Left ventricle myocardium superior (tissue), 1 donor: ENCODE results near the gene FHIT. TPM values are rescaled to one million over a fixed set of nuclear protein-coding genes. Genes with fewer than 3 reads are reported as not detected.
A peak's percentile ranks its signal among the peaks of the same experiment; 100 is the strongest.

ENCODE experiments used
- ATAC-seq: fragments of 200-7000 bp; cut with Tn5 transposase; one replicate; pipeline ENCODE4 v1.9.1; 2020; ENCODE audit warnings: mild to moderate bottlenecking, moderate library complexity
- DNase-seq: peaks from one replicate; pipeline ENCODE4 v3.0.0-alpha.2; 2020
- intact Hi-C: fragments of 100-400 bp; cut with micrococcal nuclease; formaldehyde crosslinking; loops from one replicate; pipeline ENCODE4 v1.11.0; 2022
- total RNA-seq: library from RNA; stranded (reverse); fragmentation: NEBNext Ultra II Directional; extraction: Animal tissue kit (Norgen Biotek cat#: 25700); gene quantifications from one replicate; pipeline ENCODE4 v1.2.1, GENCODE V29; 2021
- donor health status: DM: no; HTN: yes; CAD: no; lungs with severe emphysema.

FHIT gene
- total RNA-seq, 1 donor from 2014 or later, result 18.2 TPM

GRCh38 chr3:60434950-60435349 is 816.3 kb downstream of the FHIT start:
- ATAC-seq, result no peak

GRCh38 chr3:60434323-60434722 is 816.9 kb downstream of the FHIT start:
- DNase-seq, result no peak
- no peak for ATAC-seq
- intact Hi-C loops, result no loop called here

More at GRCh38 chr3:60434950-60435349, 816.3 kb downstream of the FHIT start:
- no peak for DNase-seq
- intact Hi-C loops, result no loop called here

GRCh38 chr3:60431599-60431958 is 819.7 kb downstream of the FHIT start:
- peak; percentile 34 for ATAC-seq
- intact Hi-C loops, result no loop called here

GRCh38 chr3:60430205-60430604 is 821.0 kb downstream of the FHIT start:
- no peak for DNase-seq
- intact Hi-C loops, result no loop called here
- no peak for ATAC-seq

More at GRCh38 chr3:60431599-60431958, 819.7 kb downstream of the FHIT start:
- DNase-seq, result no peak

- intact Hi-C loops, result no loop called here
- no peak for ATAC-seq
- DNase-seq, result no peak
Observed at GRCh38 chr3:60427109-60427508, 824.1 kb downstream of the FHIT start.

- no peak for DNase-seq
- ATAC-seq, result no peak
- intact Hi-C loops, result no loop called here
Observed at GRCh38 chr3:60424942-60425341, 826.3 kb downstream of the FHIT start.

- DNase-seq (no peak), ATAC-seq (no peak)
- intact Hi-C loops, result no loop called here
Observed at GRCh38 chr3:60424034-60424433, 827.2 kb downstream of the FHIT start.

GRCh38 chr3:60423556-60423955 is 827.7 kb downstream of the FHIT start:
- DNase-seq (no peak), ATAC-seq (no peak)
- intact Hi-C loops, result no loop called here

GRCh38 chr3:60421749-60422446 is 829.4 kb downstream of the FHIT start:
- DNase-seq (no peak), ATAC-seq (no peak)
- intact Hi-C loops, result no loop called here

- intact Hi-C loops, result no loop called here
- DNase-seq (no peak), ATAC-seq (no peak)
Observed at GRCh38 chr3:60417576-60417975, 833.7 kb downstream of the FHIT start.

- no peak for ATAC-seq
- no peak for DNase-seq
- intact Hi-C loops, result no loop called here
Observed at GRCh38 chr3:60414011-60414410, 837.2 kb downstream of the FHIT start.

- DNase-seq (no peak), ATAC-seq (no peak)
- intact Hi-C loops, result no loop called here
Observed at GRCh38 chr3:60413551-60413950, 837.7 kb downstream of the FHIT start.

- no peak for DNase-seq
- no peak for ATAC-seq
- intact Hi-C loops, result no loop called here
Observed at GRCh38 chr3:60403866-60404265, 847.4 kb downstream of the FHIT start.

GRCh38 chr3:60402931-60403330 is 848.3 kb downstream of the FHIT start:
- DNase-seq, result no peak
- intact Hi-C loops, result no loop called here
- ATAC-seq, result no peak

GRCh38 chr3:60399861-60400845 is 851.1 kb downstream of the FHIT start:
- peak; percentile 73 for ATAC-seq
- intact Hi-C loops, result no loop called here

GRCh38 chr3:60399292-60399691 is 852.0 kb downstream of the FHIT start:
- ATAC-seq, result no peak
- DNase-seq, result no peak
- intact Hi-C loops, result no loop called here

More at GRCh38 chr3:60399861-60400845, 851.1 kb downstream of the FHIT start:
- DNase-seq, result no peak

- intact Hi-C loops, result no loop called here
- DNase-seq (no peak), ATAC-seq (no peak)
Observed at GRCh38 chr3:60395173-60395762, 856.0 kb downstream of the FHIT start.

- no peak for ATAC-seq
- intact Hi-C loops, result no loop called here
- DNase-seq, result no peak
Observed at GRCh38 chr3:60393946-60394345, 857.3 kb downstream of the FHIT start.

- DNase-seq, result no peak
- no peak for ATAC-seq
- intact Hi-C loops, result no loop called here
Observed at GRCh38 chr3:60392501-60392900, 858.8 kb downstream of the FHIT start.

GRCh38 chr3:60391292-60391691 is 860.0 kb downstream of the FHIT start:
- ATAC-seq, result no peak
- intact Hi-C loops, result no loop called here
- DNase-seq, result no peak
